CD14-positive monocyte (primary cell): ENCODE data around the gene FAM20C. TPM values are rescaled to one million over a fixed set of nuclear protein-coding genes. Genes with fewer than 3 reads are reported as not detected.
A peak's percentile ranks its signal among the peaks of the same experiment; 100 is the strongest.

Experiments
- DNase-seq, 3 donors: peaks; one replicate each; pipeline ENCODE4 v3.0.0-alpha.2; 2011 to 2022
- H2AFZ ChIP-seq: 2 replicates; pipeline ENCODE4 v1.6.0; 2012; ENCODE audit warnings: mild to moderate bottlenecking, low read depth, low read length, inconsistent platforms; ENCODE audit not compliant: insufficient read depth, poor library complexity, severe bottlenecking
- H3K27ac ChIP-seq, 2 donors: 1 replicate in 1 of 2; 2 replicates in 1 of 2; pipeline ENCODE4 v1.5.1; 2012 to 2013; ENCODE audit warnings: low read length in 2 of 2, control low read depth in 1 of 2, inconsistent platforms in 1 of 2, low read depth in 1 of 2, mild to moderate bottlenecking in 1 of 2
- H3K27me3 ChIP-seq, 2 donors: one replicate each; pipeline versions ENCODE4 v1.6.0 to v1.6.1; 2011 to 2013; ENCODE audit warnings: low read length in 2 of 2; ENCODE audit not compliant: control insufficient read depth in 2 of 2, insufficient read depth in 2 of 2
- H3K36me3 ChIP-seq, 2 donors: replicated peaks in 1 of 2; 1 replicate in 1 of 2; 2 replicates in 1 of 2; pipeline versions ENCODE4 v1.5.1 to v1.6.1; 2012 to 2013; ENCODE audit warnings: low read length in 2 of 2, control low read depth in 1 of 2, inconsistent platforms in 1 of 2, mild to moderate bottlenecking in 1 of 2; ENCODE audit not compliant: insufficient read depth in 2 of 2, control insufficient read depth in 1 of 2
- H3K4me1 ChIP-seq, 2 donors: 1 replicate in 1 of 2; 2 replicates in 1 of 2; pipeline versions ENCODE4 v1.5.1 to v1.6.1; 2012 to 2013; ENCODE audit warnings: low read length in 2 of 2, control low read depth in 1 of 2, inconsistent platforms in 1 of 2, mild to moderate bottlenecking in 1 of 2, moderate library complexity in 1 of 2; ENCODE audit not compliant: insufficient read depth in 2 of 2, control insufficient read depth in 1 of 2
- H3K4me2 ChIP-seq: replicated peaks from 2 replicates; pipeline ENCODE3; 2012; ENCODE audit warnings: low read length, moderate library complexity, mild to moderate bottlenecking; ENCODE audit not compliant: poor library complexity, severe bottlenecking; ENCODE audit errors: extremely low read depth
- H3K4me3 ChIP-seq, 3 experiments: fragments of 200-600 bp in 1 of 3; sonication (generic) in 1 of 3; replicated peaks in 1 of 3; 1 replicate in 2 of 3; 2 replicates in 1 of 3; pipeline ENCODE4 v1.5.1; 2011 to 2013; ENCODE audit warnings: low read length in 3 of 3, mild to moderate bottlenecking in 3 of 3, control low read depth in 2 of 3, low read depth in 2 of 3, inconsistent platforms in 1 of 3, moderate library complexity in 1 of 3
- H3K79me2 ChIP-seq: 2 replicates; pipeline ENCODE4 v1.6.0; 2012; ENCODE audit warnings: mild to moderate bottlenecking, control low read depth, inconsistent platforms, low read length, moderate library complexity; ENCODE audit not compliant: insufficient read depth
- H3K9ac ChIP-seq: 2 replicates; pipeline ENCODE4 v1.6.0; 2017; ENCODE audit warnings: low read length, mild to moderate bottlenecking; ENCODE audit not compliant: insufficient read depth, poor library complexity, severe bottlenecking
- H3K9me3 ChIP-seq, 2 donors: replicated peaks in 1 of 2; 1 replicate in 1 of 2; 2 replicates in 1 of 2; pipeline versions ENCODE4 v1.5.1 to v1.6.1; 2012 to 2013; ENCODE audit warnings: low read length in 2 of 2, control low read depth in 1 of 2; ENCODE audit not compliant: control insufficient read depth in 1 of 2, insufficient read depth in 1 of 2
- H4K20me1 ChIP-seq: 2 replicates; pipeline ENCODE4 v1.6.0; 2012; ENCODE audit warnings: mild to moderate bottlenecking, low read length, control low read depth, moderate library complexity; ENCODE audit not compliant: insufficient read depth
- H3K27ac Mint-ChIP-seq, 7 donors: one replicate each; pipeline ENCODE4 v1.8.0; 2020; ENCODE audit warnings: mild to moderate bottlenecking in 7 of 7, mixed read lengths in 7 of 7, moderate library complexity in 6 of 7, inconsistent platforms in 2 of 7
- H3K27me3 Mint-ChIP-seq, 3 donors: one replicate each; pipeline ENCODE4 v1.8.0; 2021 to 2022; ENCODE audit warnings: low read depth in 3 of 3, mild to moderate bottlenecking in 3 of 3, mixed read lengths in 3 of 3, moderate library complexity in 3 of 3, inconsistent platforms in 1 of 3
- H3K36me3 Mint-ChIP-seq, 2 donors: one replicate each; pipeline ENCODE4 v1.8.0; 2020; ENCODE audit warnings: mixed read lengths in 2 of 2, inconsistent platforms in 1 of 2, mild to moderate bottlenecking in 1 of 2
- H3K4me1 Mint-ChIP-seq: one replicate; pipeline ENCODE4 v1.8.0; 2020; ENCODE audit warnings: mild to moderate bottlenecking, mixed read lengths
- H3K4me3 Mint-ChIP-seq, 2 donors: one replicate each; pipeline ENCODE4 v1.8.0; 2020; ENCODE audit warnings: mild to moderate bottlenecking in 2 of 2, mixed read lengths in 2 of 2, moderate library complexity in 1 of 2
- H3K9me3 Mint-ChIP-seq, 7 donors: one replicate each; pipeline ENCODE4 v1.8.0; 2020 to 2022; ENCODE audit warnings: mixed read lengths in 7 of 7, mild to moderate bottlenecking in 6 of 7, moderate library complexity in 6 of 7, inconsistent platforms in 2 of 7
- WGBS: methylation state at CpG from one replicate; pipeline ENCODE4 v1.1.5; 2013; ENCODE audit warnings: missing lambda C conversion rate; ENCODE audit not compliant: insufficient coverage; 5-methylcytosine and 5-hydroxymethylcytosine counted together
- intact Hi-C, 2 donors: fragments of 100-400 bp; cut with micrococcal nuclease; formaldehyde crosslinking; loops; one replicate each; pipeline versions ENCODE4 v1.15.0 to v1.15.1; 2023
- polyA plus RNA-seq, 3 donors: library from polyadenylated mRNA; depleted of rRNA in 1 of 3; unstranded in 2 of 3; stranded (reverse) in 1 of 3; fragments of 300-500 nt in 2 of 3; fragments of >200 nt in 1 of 3; fragmentation: Illumina TruSeq in 2 of 3; gene quantifications; 1 replicate in 2 of 3; 2 replicates in 1 of 3; pipeline ENCODE4 v1.2.3, GENCODE V29; 2012 to 2021
- TF ChIP-seq, protein P1 (sequence below): fragments of 200-600 bp; IDR thresholded peaks from one replicate; pipeline ENCODE4 v1.8.0; 2022; ENCODE audit warnings: antibody characterized with exemption, mild to moderate bottlenecking

FAM20C gene
- polyA plus RNA-seq, 3 donors = 1.2 to 32.2 (median 1.5) TPM

DNA sequence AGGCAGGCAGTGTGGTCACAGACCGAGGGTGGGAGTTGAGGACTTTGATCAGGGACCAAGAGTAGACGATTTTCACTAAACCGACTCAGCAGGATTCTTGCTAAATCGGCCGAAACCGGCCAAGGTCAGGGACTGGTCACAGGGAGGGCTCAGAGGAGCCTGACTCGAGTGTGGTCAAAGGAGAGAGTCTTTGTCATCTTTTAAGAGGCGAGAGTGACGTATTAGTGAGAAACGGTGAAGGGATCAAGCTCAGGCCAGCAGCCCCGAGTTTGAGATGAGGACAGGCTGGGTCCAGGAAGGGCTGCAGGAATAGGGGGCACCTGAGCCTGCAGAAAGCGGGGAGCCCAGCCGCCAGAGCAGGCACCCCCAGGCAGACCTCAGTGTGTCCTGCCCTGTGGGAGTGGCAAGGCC lies 41.6 kb upstream of the FAM20C start:
- peaks cover 13 to 20% of the 10 kb centered on the region in 2 donors for H3K36me3 ChIP-seq
- H2AFZ ChIP-seq = no peak overlapping the region
- H3K4me3 Mint-ChIP-seq = peak overlapping the region; percentile 80 to 89
- peak overlapping the region in 2 of 3 experiments; percentile 50 to 82 for H3K4me3 ChIP-seq
- peak; percentile 83 to 92 (median 90) for DNase-seq
- WGBS = 10% methylated on average over 12 of the region's 13 CpGs
- H3K27ac ChIP-seq = peak overlapping the region; percentile 94 to 96
- peak overlapping the region; percentile 95 for H3K4me2 ChIP-seq
- TF ChIP-seq, protein P1, sequence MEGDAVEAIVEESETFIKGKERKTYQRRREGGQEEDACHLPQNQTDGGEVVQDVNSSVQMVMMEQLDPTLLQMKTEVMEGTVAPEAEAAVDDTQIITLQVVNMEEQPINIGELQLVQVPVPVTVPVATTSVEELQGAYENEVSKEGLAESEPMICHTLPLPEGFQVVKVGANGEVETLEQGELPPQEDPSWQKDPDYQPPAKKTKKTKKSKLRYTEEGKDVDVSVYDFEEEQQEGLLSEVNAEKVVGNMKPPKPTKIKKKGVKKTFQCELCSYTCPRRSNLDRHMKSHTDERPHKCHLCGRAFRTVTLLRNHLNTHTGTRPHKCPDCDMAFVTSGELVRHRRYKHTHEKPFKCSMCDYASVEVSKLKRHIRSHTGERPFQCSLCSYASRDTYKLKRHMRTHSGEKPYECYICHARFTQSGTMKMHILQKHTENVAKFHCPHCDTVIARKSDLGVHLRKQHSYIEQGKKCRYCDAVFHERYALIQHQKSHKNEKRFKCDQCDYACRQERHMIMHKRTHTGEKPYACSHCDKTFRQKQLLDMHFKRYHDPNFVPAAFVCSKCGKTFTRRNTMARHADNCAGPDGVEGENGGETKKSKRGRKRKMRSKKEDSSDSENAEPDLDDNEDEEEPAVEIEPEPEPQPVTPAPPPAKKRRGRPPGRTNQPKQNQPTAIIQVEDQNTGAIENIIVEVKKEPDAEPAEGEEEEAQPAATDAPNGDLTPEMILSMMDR = no peak
- peak overlapping the region; percentile 85 for H3K9ac ChIP-seq
- H4K20me1 ChIP-seq = no peaks in the 10 kb centered on the region
- intact Hi-C loops = loop anchor here (1.0 to 5.0 kb wide), 2 partner anchors 36 to 41 kb away; partner anchors contain the start of gene FAM20C (in 2 of the 2)
- no peaks in the 10 kb centered on the region for H3K27me3 ChIP-seq
- H3K9me3 ChIP-seq = no peaks in the 10 kb centered on the region
- H3K27ac Mint-ChIP-seq = peak overlapping the region; percentile 97 to 100 (median 98)
- H3K4me1 ChIP-seq = peaks cover 32 to 37% of the 10 kb centered on the region in 2 donors
- H3K4me1 Mint-ChIP-seq = peaks cover 40% of the 10 kb centered on the region
- H3K36me3 Mint-ChIP-seq = peaks cover 29 to 36% of the 10 kb centered on the region in 2 donors
- H3K27me3 Mint-ChIP-seq = no peaks in the 10 kb centered on the region
- no peaks in the 10 kb centered on the region for H3K9me3 Mint-ChIP-seq
- peaks cover 35% of the 10 kb centered on the region for H3K79me2 ChIP-seq

DNA sequence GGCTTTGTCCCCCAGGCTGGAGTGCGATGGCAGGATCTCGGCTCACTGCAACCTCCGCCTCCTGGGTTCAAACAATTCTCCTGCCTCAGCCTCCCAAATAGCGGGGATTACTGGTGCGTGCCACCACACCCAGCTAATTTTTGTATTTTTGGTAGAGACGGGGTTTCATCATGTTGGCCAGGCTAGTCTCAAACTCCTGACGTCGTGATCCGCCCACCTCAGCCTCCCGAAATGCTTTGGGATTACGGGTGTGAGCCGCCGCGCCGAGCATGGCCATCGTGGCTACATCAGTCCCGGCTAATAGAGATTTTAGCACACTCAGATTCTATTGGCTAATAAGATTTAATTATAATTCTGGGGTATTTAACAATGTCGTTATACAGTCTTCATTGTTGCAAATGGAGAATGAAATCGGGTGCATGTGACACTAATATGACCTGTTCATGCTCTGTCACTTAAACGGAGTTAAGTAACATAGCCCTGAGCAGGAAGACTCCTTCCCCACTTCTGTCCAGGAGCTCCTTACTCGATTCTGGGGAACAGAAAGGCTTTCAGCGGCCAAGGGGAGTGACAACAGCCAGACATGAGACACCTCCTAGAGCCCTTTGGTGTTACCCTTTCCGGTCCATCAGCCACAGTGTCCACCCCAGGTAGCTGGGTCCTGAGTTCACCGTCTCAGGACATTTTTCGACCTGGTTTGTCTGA lies 40.9 kb upstream of the FAM20C start:
- Histone ChIP-seq H3K4me1 (peaks cover 32 to 37% of the 10 kb centered on the region in 2 donors), H3K4me2 (peak overlapping the region; percentile 95), H3K36me3 (peaks cover 13 to 20% of the 10 kb centered on the region in 2 donors), H3K9me3 (no peaks in the 10 kb centered on the region), H3K27ac (peak overlapping the region; percentile 94 to 96), H3K9ac (no peak overlapping the region), H4K20me1 (no peaks in the 10 kb centered on the region), H3K79me2 (peaks cover 35% of the 10 kb centered on the region), H2AFZ (no peak overlapping the region), H3K4me3 (peak overlapping the region in 1 of 3 experiments; percentile 82), H3K27me3 (no peaks in the 10 kb centered on the region)
- Mint-ChIP-seq H3K4me3 (peak overlapping the region; percentile 12 to 89), H3K36me3 (peaks cover 28 to 37% of the 10 kb centered on the region in 2 donors), H3K4me1 (peaks cover 40% of the 10 kb centered on the region), H3K27me3 (no peaks in the 10 kb centered on the region), H3K27ac (peak overlapping the region; percentile 97 to 100 (median 98)), H3K9me3 (no peaks in the 10 kb centered on the region)
- intact Hi-C loops = loop anchor here (5.0 kb wide), 1 partner anchor 41 kb away; the partner anchor contains the start of gene FAM20C (in 2 of the 2)
- DNase-seq = peak in 1 of 3 donors; percentile 35
- TF ChIP-seq, protein P1 = no peak
- WGBS = 91% methylated on average over 17 of the region's 25 CpGs
